HepG2 (cell line): ENCODE measurements around the gene ISG20L2. TPM values are rescaled to one million over a fixed set of nuclear protein-coding genes. Genes with fewer than 3 reads are reported as not detected.

Experiments used
- ATAC-seq: fragments of 200-7000 bp; cut with Tn5 transposase; 3 replicates; pipeline ENCODE4 v1.9.1; 2020; ENCODE audit warnings: mild to moderate bottlenecking, moderate library complexity
- BruUV-seq: library from RNA; stranded (reverse); fragments of 400-500 nt; replicated peaks from 2 replicates; lab custom pipeline; 2021; lab: Mats Ljungman, UMichigan
- CTCF ChIA-PET: fragments of 300-600 bp; formaldehyde crosslinking; extraction: SDS; loops from one replicate; lab custom pipeline; 2021; ENCODE audit warnings: low total read pairs, inconsistent platforms, low intra/inter-chr PET ratio; lab: Yijun Ruan, JAX
- POLR2A ChIA-PET: fragments of 350-600 bp; sonication (Branson Sonifier 250); formaldehyde crosslinking; loops from one replicate; lab custom pipeline; 2020; ENCODE audit warnings: antibody characterized with exemption, inconsistent platforms; lab: Yijun Ruan, JAX
- DNase-seq: peaks from one replicate; pipeline ENCODE4 v3.0.0-alpha.2; 2015; ENCODE audit warnings: low spot score
- FAIRE-seq: peaks from 3 replicates; lab custom pipeline; 2011; peaks lifted over from hg19 to GRCh38; lab: Jason Lieb, UNC
- H2AFZ ChIP-seq: one replicate; pipeline ENCODE4 v1.6.1; 2011; ENCODE audit warnings: low read length, inconsistent platforms
- H3K27ac ChIP-seq: fragments of 300-600 bp; 3 replicates; pipeline ENCODE4 v1.8.0; 2011; ENCODE audit warnings: mixed run types, mild to moderate bottlenecking, mixed read lengths, low read length, inconsistent platforms; ENCODE audit not compliant: insufficient read depth; ENCODE audit errors: extremely low read length
- H3K27me3 ChIP-seq, 2 experiments: fragments of 200-600 bp in 1 of 2; 2 replicates in 1 of 2; 3 replicates in 1 of 2; pipeline versions ENCODE4 v1.6.0 to v1.8.0; 2011; ENCODE audit warnings: low read length in 2 of 2, mild to moderate bottlenecking in 2 of 2, moderate library complexity in 2 of 2, inconsistent platforms in 1 of 2; ENCODE audit not compliant: insufficient read depth in 2 of 2, control insufficient read depth in 1 of 2
- H3K36me3 ChIP-seq, 2 experiments: fragments of 200-600 bp in 1 of 2; replicated peaks in 1 of 2; 2 replicates in 1 of 2; 3 replicates in 1 of 2; pipeline versions ENCODE4 v1.5.1 to v1.8.0; 2011; ENCODE audit warnings: low read length in 2 of 2, inconsistent platforms in 1 of 2; ENCODE audit not compliant: insufficient read depth in 2 of 2, control insufficient read depth in 1 of 2
- H3K4me1 ChIP-seq: 2 replicates; pipeline ENCODE4 v1.5.1; 2012; ENCODE audit warnings: low read length, inconsistent platforms; ENCODE audit not compliant: insufficient read depth
- H3K4me2 ChIP-seq: 2 replicates; pipeline ENCODE4 v1.6.0; 2011; ENCODE audit warnings: low read depth, low read length, inconsistent platforms
- H3K4me3 ChIP-seq, 3 experiments: fragments of 200-600 bp in 1 of 3; sonication (generic), shearing (Covaris generic) in 1 of 3; replicated peaks in 1 of 3; 2 replicates each; pipeline ENCODE4 v1.5.1; 2011 to 2016; ENCODE audit warnings: low read length in 3 of 3, inconsistent platforms in 2 of 3, low read depth in 2 of 3, mild to moderate bottlenecking in 2 of 3, control low read depth in 1 of 3, mixed read lengths in 1 of 3; ENCODE audit not compliant: insufficient read depth in 1 of 3
- H3K79me2 ChIP-seq: one replicate; pipeline ENCODE4 v1.6.1; 2011; ENCODE audit warnings: low read length, inconsistent platforms; ENCODE audit not compliant: insufficient read depth
- H3K9ac ChIP-seq: 2 replicates; pipeline ENCODE4 v1.6.0; 2011; ENCODE audit warnings: mild to moderate bottlenecking, low read depth, low read length, inconsistent platforms; ENCODE audit not compliant: insufficient read depth
- H3K9me3 ChIP-seq: 2 replicates; pipeline ENCODE4 v1.5.1; 2012; ENCODE audit warnings: mild to moderate bottlenecking, low read length
- H4K20me1 ChIP-seq: 2 replicates; pipeline ENCODE4 v1.6.0; 2011; ENCODE audit warnings: inconsistent platforms, mild to moderate bottlenecking, low read length, moderate library complexity; ENCODE audit not compliant: insufficient read depth
- ATM ChIP-seq: fragments of 450-650 bp; IDR thresholded peaks from 2 replicates; pipeline ENCODE4 v1.7.1; 2017; ENCODE audit warnings: mild to moderate bottlenecking, borderline replicate concordance
- MAFF ChIP-seq: IDR thresholded peaks from 2 replicates; pipeline ENCODE4 v1.6.1; 2011; ENCODE audit warnings: low read depth, low read length, improper control_type of control experiment
- MED1 ChIP-seq: sonication (generic); formaldehyde crosslinking; IDR thresholded peaks from 2 replicates; pipeline ENCODE4 v1.4.0; 2020; ENCODE audit warnings: missing genetic modification reagents
- NFYB ChIP-seq: sonication (generic); formaldehyde crosslinking; IDR thresholded peaks from 2 replicates; pipeline ENCODE4 v1.4.0; 2020; ENCODE audit warnings: missing genetic modification reagents
- POLR2AphosphoS5 ChIP-seq: IDR thresholded peaks from 2 replicates; pipeline ENCODE4 v1.6.1; 2012; ENCODE audit warnings: low read depth, low read length
- RFXANK ChIP-seq: IDR thresholded peaks from 2 replicates; pipeline ENCODE4 v1.6.1; 2016
- SPEN ChIP-seq: sonication (generic); formaldehyde crosslinking; IDR thresholded peaks from 2 replicates; pipeline ENCODE4 v1.5.1; 2020; ENCODE audit warnings: low read depth, mild to moderate bottlenecking, missing genetic modification reagents
- TBL1XR1 ChIP-seq: fragments of 150-350 bp; IDR thresholded peaks from 2 replicates; pipeline ENCODE4 v1.6.1; 2014; ENCODE audit warnings: borderline replicate concordance, low read length; ENCODE audit not compliant: partially characterized antibody
- WGBS: methylation state at CpG from one replicate; pipeline ENCODE4 v1.1.6; 2017; ENCODE audit warnings: low lambda C conversion rate; 5-methylcytosine and 5-hydroxymethylcytosine counted together
- in situ Hi-C: cut with HindIII; loops from 2 replicates; pipeline ENCODE4 v1.10.0; 2017; ENCODE audit warnings: low pct_unique_long_range_greater_than_20kb; ENCODE audit not compliant: extremely low pct_ligation_motif_present
- intact Hi-C: fragments of 100-400 bp; cut with micrococcal nuclease; formaldehyde crosslinking; loops from one replicate; pipeline ENCODE4 v1.10.0; 2022; ENCODE audit not compliant: unreplicated experiment
- polyA plus RNA-seq, 8 experiments: library from polyadenylated mRNA; depleted of rRNA in 3 of 8; stranded (reverse) in 7 of 8; unstranded in 1 of 8; fragments of >200 nt; fragmentation: Illumina TruSeq in 4 of 8; extraction: Trizol in 4 of 8; gene quantifications; 2 replicates each; pipeline versions ENCODE4 v1.2.1 to v1.2.3, GENCODE V29; 2011 to 2016; ENCODE audit warnings: low read depth in 4 of 8, missing spikeins in 1 of 8, mixed read lengths in 1 of 8; ENCODE audit not compliant: insufficient read depth in 1 of 8
- total RNA-seq, 5 experiments: library from RNA; depleted of rRNA; stranded (reverse); fragments of >200 nt; fragmentation: Illumina TruSeq; extraction: Trizol; gene quantifications; 2 replicates each; pipeline ENCODE4 v1.2.3, GENCODE V29; 2016; ENCODE audit warnings: low read depth in 1 of 5
- TF ChIP-seq, protein P1 (sequence below): sonication (generic); formaldehyde crosslinking; IDR thresholded peaks from 2 replicates; pipeline ENCODE4 v1.4.0; 2020; ENCODE audit warnings: missing genetic modification reagents, borderline replicate concordance
- TF ChIP-seq, protein P2 (sequence below): IDR thresholded peaks from 2 replicates; pipeline ENCODE4 v1.6.1; 2016; ENCODE audit warnings: missing compliant biosample characterization, missing genetic modification reagents, borderline replicate concordance
- TF ChIP-seq, protein P3 (sequence below): sonication (generic); formaldehyde crosslinking; IDR thresholded peaks from 2 replicates; pipeline ENCODE4 v1.4.0; 2020; ENCODE audit warnings: missing genetic modification reagents

ISG20L2 gene
- total and polyA plus RNA-seq, 2 of the 13 experiments (the other 11 are each of a cell fraction or from before 2014, with no cell fraction given) = 19.8 to 21.3 TPM

DNA sequence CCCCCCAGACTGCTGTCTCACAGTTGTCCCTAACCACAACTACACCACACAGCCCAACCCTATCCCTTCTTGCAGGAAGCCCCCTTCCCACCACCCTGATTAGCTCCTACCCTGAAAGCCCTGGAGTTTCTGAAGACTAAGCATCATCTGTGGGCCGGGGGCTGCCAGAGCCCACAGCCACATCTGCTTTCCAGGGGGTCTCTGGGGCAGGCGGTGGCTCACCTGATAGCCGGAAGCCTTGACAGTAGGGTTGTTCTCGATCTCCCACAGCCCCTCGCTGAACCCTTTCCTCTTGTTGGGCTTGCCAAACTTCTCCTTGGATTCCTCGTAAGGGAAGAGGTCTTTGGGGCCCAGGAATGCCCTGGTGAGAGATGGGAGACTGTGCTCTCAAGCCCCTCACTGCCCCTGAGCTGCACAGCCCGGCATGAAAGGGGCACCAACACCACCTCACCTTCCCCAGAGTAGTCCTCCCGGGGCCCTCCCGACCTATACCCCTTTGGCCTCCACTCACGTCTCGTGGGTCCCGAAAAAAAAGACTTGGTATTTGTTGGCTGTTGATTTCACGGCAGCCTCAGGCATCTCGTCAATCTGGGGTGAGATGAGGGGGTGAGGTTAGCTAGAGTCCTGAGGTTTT is 16.3 kb upstream of the ISG20L2 start (continued):
- no peak for TF ChIP-seq SPEN

GRCh38 chr1:156744344-156744743 is 15.8 kb upstream of the ISG20L2 start:
- peaks cover 13% of the 10 kb centered on the region for H4K20me1 ChIP-seq
- in situ Hi-C loops = no loop called here
- no peaks in the 10 kb centered on the region; a peak in 1 of 5 replicates for H3K27me3 ChIP-seq
- POLR2A ChIA-PET = no interaction called here
- intact Hi-C loops = no loop called here
- no peaks in the 10 kb centered on the region for H3K9me3 ChIP-seq
- H2AFZ ChIP-seq = no peak overlapping the region
- peaks cover 51% of the 10 kb centered on the region for H3K79me2 ChIP-seq
- ATAC-seq (no peak), FAIRE-seq (no peak)
- WGBS = 97% methylated on average over 7 of the region's 12 CpGs
- H3K9ac ChIP-seq = no peak overlapping the region
- H3K4me3 ChIP-seq = no peak overlapping the region
- no peak overlapping the region for H3K4me2 ChIP-seq
- peaks cover 10 to 37% of the 10 kb centered on the region in 2 experiments; a peak in 4 of 5 replicates for H3K36me3 ChIP-seq
- BruUV-seq = no TSS peak
- CTCF ChIA-PET = no interaction called here
- TF ChIP-seq POLR2AphosphoS5 = no peak
- TF ChIP-seq, protein P1, sequence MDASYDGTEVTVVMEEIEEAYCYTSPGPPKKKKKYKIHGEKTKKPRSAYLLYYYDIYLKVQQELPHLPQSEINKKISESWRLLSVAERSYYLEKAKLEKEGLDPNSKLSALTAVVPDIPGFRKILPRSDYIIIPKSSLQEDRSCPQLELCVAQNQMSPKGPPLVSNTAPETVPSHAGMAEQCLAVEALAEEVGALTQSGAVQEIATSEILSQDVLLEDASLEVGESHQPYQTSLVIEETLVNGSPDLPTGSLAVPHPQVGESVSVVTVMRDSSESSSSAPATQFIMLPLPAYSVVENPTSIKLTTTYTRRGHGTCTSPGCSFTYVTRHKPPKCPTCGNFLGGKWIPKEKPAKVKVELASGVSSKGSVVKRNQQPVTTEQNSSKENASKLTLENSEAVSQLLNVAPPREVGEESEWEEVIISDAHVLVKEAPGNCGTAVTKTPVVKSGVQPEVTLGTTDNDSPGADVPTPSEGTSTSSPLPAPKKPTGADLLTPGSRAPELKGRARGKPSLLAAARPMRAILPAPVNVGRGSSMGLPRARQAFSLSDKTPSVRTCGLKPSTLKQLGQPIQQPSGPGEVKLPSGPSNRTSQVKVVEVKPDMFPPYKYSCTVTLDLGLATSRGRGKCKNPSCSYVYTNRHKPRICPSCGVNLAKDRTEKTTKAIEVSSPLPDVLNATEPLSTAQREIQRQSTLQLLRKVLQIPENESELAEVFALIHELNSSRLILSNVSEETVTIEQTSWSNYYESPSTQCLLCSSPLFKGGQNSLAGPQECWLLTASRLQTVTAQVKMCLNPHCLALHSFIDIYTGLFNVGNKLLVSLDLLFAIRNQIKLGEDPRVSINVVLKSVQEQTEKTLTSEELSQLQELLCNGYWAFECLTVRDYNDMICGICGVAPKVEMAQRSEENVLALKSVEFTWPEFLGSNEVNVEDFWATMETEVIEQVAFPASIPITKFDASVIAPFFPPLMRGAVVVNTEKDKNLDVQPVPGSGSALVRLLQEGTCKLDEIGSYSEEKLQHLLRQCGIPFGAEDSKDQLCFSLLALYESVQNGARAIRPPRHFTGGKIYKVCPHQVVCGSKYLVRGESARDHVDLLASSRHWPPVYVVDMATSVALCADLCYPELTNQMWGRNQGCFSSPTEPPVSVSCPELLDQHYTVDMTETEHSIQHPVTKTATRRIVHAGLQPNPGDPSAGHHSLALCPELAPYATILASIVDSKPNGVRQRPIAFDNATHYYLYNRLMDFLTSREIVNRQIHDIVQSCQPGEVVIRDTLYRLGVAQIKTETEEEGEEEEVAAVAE (CRISPR knock-in tag) = no peak
- no peak for TF ChIP-seq MED1
- TF ChIP-seq NFYB = no peak
- TF ChIP-seq ATM = no peak
- no peak for TF ChIP-seq TBL1XR1
- no peak for TF ChIP-seq RFXANK
- TF ChIP-seq MAFF = no peak
- TF ChIP-seq, protein P2, sequence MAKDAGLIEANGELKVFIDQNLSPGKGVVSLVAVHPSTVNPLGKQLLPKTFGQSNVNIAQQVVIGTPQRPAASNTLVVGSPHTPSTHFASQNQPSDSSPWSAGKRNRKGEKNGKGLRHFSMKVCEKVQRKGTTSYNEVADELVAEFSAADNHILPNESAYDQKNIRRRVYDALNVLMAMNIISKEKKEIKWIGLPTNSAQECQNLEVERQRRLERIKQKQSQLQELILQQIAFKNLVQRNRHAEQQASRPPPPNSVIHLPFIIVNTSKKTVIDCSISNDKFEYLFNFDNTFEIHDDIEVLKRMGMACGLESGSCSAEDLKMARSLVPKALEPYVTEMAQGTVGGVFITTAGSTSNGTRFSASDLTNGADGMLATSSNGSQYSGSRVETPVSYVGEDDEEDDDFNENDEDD (CRISPR knock-in tag) = no peak
- TF ChIP-seq, protein P3, sequence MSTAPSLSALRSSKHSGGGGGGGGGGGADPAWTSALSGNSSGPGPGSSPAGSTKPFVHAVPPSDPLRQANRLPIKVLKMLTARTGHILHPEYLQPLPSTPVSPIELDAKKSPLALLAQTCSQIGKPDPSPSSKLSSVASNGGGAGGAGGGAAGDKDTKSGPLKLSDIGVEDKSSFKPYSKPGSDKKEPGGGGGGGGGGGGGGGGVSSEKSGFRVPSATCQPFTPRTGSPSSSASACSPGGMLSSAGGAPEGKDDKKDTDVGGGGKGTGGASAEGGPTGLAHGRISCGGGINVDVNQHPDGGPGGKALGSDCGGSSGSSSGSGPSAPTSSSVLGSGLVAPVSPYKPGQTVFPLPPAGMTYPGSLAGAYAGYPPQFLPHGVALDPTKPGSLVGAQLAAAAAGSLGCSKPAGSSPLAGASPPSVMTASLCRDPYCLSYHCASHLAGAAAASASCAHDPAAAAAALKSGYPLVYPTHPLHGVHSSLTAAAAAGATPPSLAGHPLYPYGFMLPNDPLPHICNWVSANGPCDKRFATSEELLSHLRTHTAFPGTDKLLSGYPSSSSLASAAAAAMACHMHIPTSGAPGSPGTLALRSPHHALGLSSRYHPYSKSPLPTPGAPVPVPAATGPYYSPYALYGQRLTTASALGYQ (CRISPR knock-in tag) = no peak
- TF ChIP-seq, all 625 proteins: peak for 0
- H3K4me1 ChIP-seq = peaks cover 54% of the 10 kb centered on the region
- no peak overlapping the region for H3K27ac ChIP-seq
- DNase-seq = no peak
